ENCODE data around the gene TEAD4. TPM values are rescaled to one million over a fixed set of nuclear protein-coding genes. Genes with fewer than 3 reads are reported as not detected.
A peak's percentile ranks its signal among the peaks of the same experiment; 100 is the strongest.

The TEAD4 gene
- total RNA-seq, 1 donor from 2014 or later = 30.0 TPM

DNA sequence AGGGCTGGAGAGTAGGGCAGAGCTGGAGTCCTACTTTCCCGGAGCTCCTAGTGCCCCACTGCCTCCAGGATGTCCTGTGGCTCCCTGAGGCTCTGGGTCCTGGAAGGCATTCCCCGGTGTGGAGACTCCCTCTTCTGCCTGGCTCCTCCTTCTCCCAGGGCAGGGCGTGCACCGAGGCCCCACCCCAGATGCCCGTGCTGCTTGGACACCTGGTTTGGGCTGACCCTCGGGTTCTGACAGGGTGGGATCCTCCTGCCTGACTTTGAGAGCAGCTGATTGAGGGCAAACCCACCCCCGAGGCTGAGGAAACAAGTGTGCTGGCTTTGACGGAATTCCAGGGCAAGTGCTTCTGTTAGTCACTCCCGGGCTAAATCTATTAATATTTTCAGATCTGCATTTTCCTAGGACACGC is 15.4 kb downstream of the TEAD4 start:
- peak overlapping the region; percentile 59 for H3K27ac Mint-ChIP-seq (ENCODE audit: unreplicated experiment)
- H3K27me3 Mint-ChIP-seq (ENCODE audit: unreplicated experiment) = no peaks in the 10 kb centered on the region
- no peaks in the 10 kb centered on the region for H3K9me3 Mint-ChIP-seq (ENCODE audit: unreplicated experiment)
- H3K4me1 Mint-ChIP-seq (ENCODE audit: unreplicated experiment) = peaks cover 31% of the 10 kb centered on the region
- peaks cover 6% of the 10 kb centered on the region for H3K36me3 Mint-ChIP-seq (ENCODE audit: unreplicated experiment)
- H3K4me3 Mint-ChIP-seq (ENCODE audit: unreplicated experiment) = peak overlapping the region; percentile 53
- DNase-seq (ENCODE audit: extremely low spot score, unreplicated experiment) = no peak
- TF ChIP-seq, protein P1, sequence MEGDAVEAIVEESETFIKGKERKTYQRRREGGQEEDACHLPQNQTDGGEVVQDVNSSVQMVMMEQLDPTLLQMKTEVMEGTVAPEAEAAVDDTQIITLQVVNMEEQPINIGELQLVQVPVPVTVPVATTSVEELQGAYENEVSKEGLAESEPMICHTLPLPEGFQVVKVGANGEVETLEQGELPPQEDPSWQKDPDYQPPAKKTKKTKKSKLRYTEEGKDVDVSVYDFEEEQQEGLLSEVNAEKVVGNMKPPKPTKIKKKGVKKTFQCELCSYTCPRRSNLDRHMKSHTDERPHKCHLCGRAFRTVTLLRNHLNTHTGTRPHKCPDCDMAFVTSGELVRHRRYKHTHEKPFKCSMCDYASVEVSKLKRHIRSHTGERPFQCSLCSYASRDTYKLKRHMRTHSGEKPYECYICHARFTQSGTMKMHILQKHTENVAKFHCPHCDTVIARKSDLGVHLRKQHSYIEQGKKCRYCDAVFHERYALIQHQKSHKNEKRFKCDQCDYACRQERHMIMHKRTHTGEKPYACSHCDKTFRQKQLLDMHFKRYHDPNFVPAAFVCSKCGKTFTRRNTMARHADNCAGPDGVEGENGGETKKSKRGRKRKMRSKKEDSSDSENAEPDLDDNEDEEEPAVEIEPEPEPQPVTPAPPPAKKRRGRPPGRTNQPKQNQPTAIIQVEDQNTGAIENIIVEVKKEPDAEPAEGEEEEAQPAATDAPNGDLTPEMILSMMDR (IDR thresholded peaks at IDR 0.05) = no peak

DNA sequence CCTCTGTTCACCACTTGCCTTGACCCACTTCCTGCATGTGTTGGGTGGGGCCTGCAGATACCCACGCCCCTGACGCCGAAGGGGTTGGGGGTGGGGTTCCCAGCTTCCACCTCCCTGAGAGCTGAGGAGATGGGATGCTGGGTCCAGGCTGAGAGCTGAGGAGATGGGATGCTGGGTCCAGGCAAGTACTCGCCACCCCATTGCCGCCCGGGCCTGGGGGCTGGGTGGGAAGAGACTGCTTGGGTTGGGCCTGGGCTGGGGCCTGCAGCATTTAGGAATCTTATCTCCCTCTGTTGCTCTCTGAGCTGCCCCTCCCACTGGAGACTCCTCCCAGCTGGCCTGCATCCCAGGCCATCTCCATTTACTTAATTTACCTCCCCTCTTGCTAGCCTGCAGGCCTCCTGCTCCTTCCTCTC is 17.4 kb downstream of the TEAD4 start:
- H3K4me3 Mint-ChIP-seq (ENCODE audit: unreplicated experiment) = no peak overlapping the region
- no peak for DNase-seq (ENCODE audit: extremely low spot score, unreplicated experiment)
- no peaks in the 10 kb centered on the region for H3K9me3 Mint-ChIP-seq (ENCODE audit: unreplicated experiment)
- H3K27ac Mint-ChIP-seq (ENCODE audit: unreplicated experiment) = no peak overlapping the region
- H3K36me3 Mint-ChIP-seq (ENCODE audit: unreplicated experiment) = peaks cover 2% of the 10 kb centered on the region
- H3K4me1 Mint-ChIP-seq (ENCODE audit: unreplicated experiment) = peaks cover 22% of the 10 kb centered on the region
- TF ChIP-seq, protein P1 (IDR thresholded peaks at IDR 0.05) = no peak
- H3K27me3 Mint-ChIP-seq (ENCODE audit: unreplicated experiment) = no peaks in the 10 kb centered on the region

- Mint-ChIP-seq H3K9me3 (ENCODE audit: unreplicated experiment) (no peaks in the 10 kb centered on the region), H3K4me3 (ENCODE audit: unreplicated experiment) (no peak overlapping the region), H3K27ac (ENCODE audit: unreplicated experiment) (no peak overlapping the region), H3K36me3 (ENCODE audit: unreplicated experiment) (peaks cover 2% of the 10 kb centered on the region), H3K27me3 (ENCODE audit: unreplicated experiment) (no peaks in the 10 kb centered on the region), H3K4me1 (ENCODE audit: unreplicated experiment) (peaks cover 22% of the 10 kb centered on the region)
- DNase-seq (ENCODE audit: extremely low spot score, unreplicated experiment) = no peak
- TF ChIP-seq, protein P1 (IDR thresholded peaks at IDR 0.05) = no peak
Observed at GRCh38 chr12:2977776-2978175, 18.6 kb downstream of the TEAD4 start.

DNA sequence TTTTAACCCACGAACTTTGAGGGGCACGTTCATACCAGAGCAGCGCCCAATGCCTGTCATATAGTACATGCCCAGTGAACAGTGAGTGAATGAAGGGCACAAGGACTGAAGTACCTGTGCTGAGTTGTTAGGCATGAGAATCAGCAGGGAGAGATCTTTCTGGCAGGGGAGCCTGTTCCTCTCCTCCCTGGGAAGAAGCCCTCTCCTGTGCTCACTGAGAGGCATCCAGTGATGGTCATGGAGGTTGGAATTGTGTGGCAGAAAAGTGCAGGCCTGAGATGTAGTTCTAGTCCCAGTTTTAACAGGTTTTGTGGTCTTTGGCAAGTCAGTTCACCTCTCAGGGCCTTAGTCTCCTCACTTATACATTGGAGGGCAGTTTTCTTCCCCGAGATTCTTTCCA is 20.6 kb downstream of the TEAD4 start:
- DNase-seq (ENCODE audit: extremely low spot score, unreplicated experiment) = no peak
- Mint-ChIP-seq H3K9me3 (ENCODE audit: unreplicated experiment) (no peaks in the 10 kb centered on the region), H3K36me3 (ENCODE audit: unreplicated experiment) (peaks cover 2% of the 10 kb centered on the region), H3K4me1 (ENCODE audit: unreplicated experiment) (peaks cover 12% of the 10 kb centered on the region), H3K4me3 (ENCODE audit: unreplicated experiment) (no peak overlapping the region), H3K27me3 (ENCODE audit: unreplicated experiment) (no peaks in the 10 kb centered on the region), H3K27ac (ENCODE audit: unreplicated experiment) (no peak overlapping the region)
- TF ChIP-seq, protein P1 (IDR thresholded peaks at IDR 0.05) = no peak

DNA sequence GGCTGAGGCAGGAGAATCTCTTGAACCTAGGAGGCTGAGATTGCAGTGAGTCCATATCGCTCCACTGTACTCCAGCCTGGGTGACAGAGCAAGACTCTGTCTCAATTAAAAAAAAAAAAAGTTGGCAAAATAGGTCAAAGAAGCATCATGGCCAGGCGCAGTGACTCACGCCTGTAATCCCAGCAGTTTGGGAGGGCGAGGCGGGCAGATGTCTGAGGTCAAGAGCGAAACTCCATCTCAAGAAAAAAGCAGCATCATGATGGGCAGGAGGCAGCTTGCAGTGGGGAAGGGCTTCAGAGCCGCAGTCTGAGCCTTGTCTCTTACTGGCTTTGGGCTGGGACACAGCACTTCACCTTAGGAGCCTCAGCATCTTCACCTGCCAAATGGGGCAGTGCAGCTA is 21.4 kb downstream of the TEAD4 start:
- peaks cover 2% of the 10 kb centered on the region for H3K36me3 Mint-ChIP-seq (ENCODE audit: unreplicated experiment)
- DNase-seq (ENCODE audit: extremely low spot score, unreplicated experiment) = no peak
- no peaks in the 10 kb centered on the region for H3K27me3 Mint-ChIP-seq (ENCODE audit: unreplicated experiment)
- H3K9me3 Mint-ChIP-seq (ENCODE audit: unreplicated experiment) = no peaks in the 10 kb centered on the region
- H3K27ac Mint-ChIP-seq (ENCODE audit: unreplicated experiment) = no peak overlapping the region
- TF ChIP-seq, protein P1 (IDR thresholded peaks at IDR 0.05) = no peak
- peaks cover 8% of the 10 kb centered on the region for H3K4me1 Mint-ChIP-seq (ENCODE audit: unreplicated experiment)
- H3K4me3 Mint-ChIP-seq (ENCODE audit: unreplicated experiment) = no peak overlapping the region
